IMR-90 (cell line): Measurements from ENCODE around the gene RFTN1. TPM values are rescaled to one million over a fixed set of nuclear protein-coding genes. Genes with fewer than 3 reads are reported as not detected.

Source experiments
- ATAC-seq: fragments of 200-7000 bp; cut with Tn5 transposase; 2 replicates; pipeline ENCODE4 v1.9.1; 2020; ENCODE audit warnings: low read depth, mild to moderate bottlenecking, moderate library complexity
- BruUV-seq: library from RNA; stranded (reverse); fragments of 400-500 nt; replicated peaks from 2 replicates; lab custom pipeline; 2021; lab: Mats Ljungman, UMichigan
- CTCF ChIA-PET: fragments of 300-600 bp; formaldehyde crosslinking; extraction: SDS; loops from one replicate; lab custom pipeline; 2021; ENCODE audit warnings: antibody characterized with exemption; lab: Yijun Ruan, JAX
- POLR2A ChIA-PET: fragments of 300-600 bp; sonication (Branson Sonifier 250); formaldehyde crosslinking; loops from one replicate; lab custom pipeline; 2022; ENCODE audit warnings: antibody characterized with exemption; ENCODE audit not compliant: unreplicated experiment; lab: Charles Lee
- DNase-seq: peaks from one replicate; pipeline ENCODE4 v3.0.0; 2013
- H2AFZ ChIP-seq: replicated peaks from 2 replicates; pipeline ENCODE3; 2013; ENCODE audit warnings: low read length, mild to moderate bottlenecking; ENCODE audit not compliant: poor library complexity
- H2AK5ac ChIP-seq: 2 replicates; pipeline ENCODE4 v1.6.1; 2013; ENCODE audit warnings: low read depth, low read length, inconsistent platforms
- H2AK9ac ChIP-seq: replicated peaks from 2 replicates; pipeline ENCODE3; 2013; ENCODE audit warnings: mild to moderate bottlenecking, low read depth, low read length, moderate library complexity; ENCODE audit not compliant: poor library complexity
- H2BK120ac ChIP-seq: 2 replicates; pipeline ENCODE4 v1.6.1; 2013; ENCODE audit warnings: low read depth, low read length, inconsistent platforms
- H2BK15ac ChIP-seq: 3 replicates; pipeline ENCODE4 v1.6.1; 2013; ENCODE audit warnings: low read depth, low read length, inconsistent platforms
- H2BK20ac ChIP-seq: 2 replicates; pipeline ENCODE4 v1.6.1; 2013; ENCODE audit warnings: low read depth, mild to moderate bottlenecking, inconsistent platforms, low read length, moderate library complexity
- H2BK5ac ChIP-seq: 2 replicates; pipeline ENCODE4 v1.6.1; 2013; ENCODE audit warnings: mild to moderate bottlenecking, low read depth, low read length, inconsistent platforms; ENCODE audit not compliant: poor library complexity, severe bottlenecking
- H3K14ac ChIP-seq: replicated peaks from 2 replicates; pipeline ENCODE4 v1.6.1; 2013; ENCODE audit warnings: low read depth, low read length, inconsistent platforms
- H3K18ac ChIP-seq: 2 replicates; pipeline ENCODE4 v1.6.1; 2013; ENCODE audit warnings: low read depth, low read length, control low read depth
- H3K23ac ChIP-seq: 2 replicates; pipeline ENCODE4 v1.6.1; 2013; ENCODE audit warnings: low read depth, low read length, inconsistent platforms
- H3K27ac ChIP-seq: 2 replicates; pipeline ENCODE4 v1.5.1; 2013; ENCODE audit warnings: mild to moderate bottlenecking, control low read depth, low read length; ENCODE audit not compliant: insufficient read depth
- H3K27me3 ChIP-seq: 2 replicates; pipeline ENCODE4 v1.6.1; 2013; ENCODE audit warnings: low read length; ENCODE audit not compliant: control insufficient read depth, insufficient read depth
- H3K36me3 ChIP-seq: 2 replicates; pipeline ENCODE4 v1.6.1; 2013; ENCODE audit warnings: low read length, mixed read lengths; ENCODE audit not compliant: control insufficient read depth, insufficient read depth
- H3K4ac ChIP-seq: 2 replicates; pipeline ENCODE4 v1.6.1; 2013; ENCODE audit warnings: low read depth, low read length, inconsistent platforms
- H3K4me1 ChIP-seq: 2 replicates; pipeline ENCODE4 v1.6.1; 2013; ENCODE audit warnings: low read length, mixed read lengths; ENCODE audit not compliant: control insufficient read depth, insufficient read depth
- H3K4me2 ChIP-seq: 2 replicates; pipeline ENCODE4 v1.6.1; 2013; ENCODE audit warnings: low read depth, mild to moderate bottlenecking, control low read depth, low read length, moderate library complexity
- H3K4me3 ChIP-seq: 2 replicates; pipeline ENCODE4 v1.5.1; 2013; ENCODE audit warnings: low read depth, mild to moderate bottlenecking, control low read depth, low read length, moderate library complexity; ENCODE audit not compliant: insufficient read depth
- H3K56ac ChIP-seq: 2 replicates; pipeline ENCODE4 v1.6.1; 2013; ENCODE audit warnings: low read length, inconsistent platforms; ENCODE audit not compliant: insufficient read depth; ENCODE audit errors: extremely low read depth
- H3K79me1 ChIP-seq, 2 experiments: 2 replicates each; pipeline ENCODE4 v1.6.1; 2013; ENCODE audit warnings: low read length in 2 of 2, inconsistent platforms in 1 of 2, low read depth in 1 of 2
- H3K9ac ChIP-seq: 2 replicates; pipeline ENCODE4 v1.6.1; 2013; ENCODE audit warnings: low read depth, low read length, control low read depth
- H3K9me1 ChIP-seq: 2 replicates; pipeline ENCODE4 v1.6.1; 2013; ENCODE audit warnings: low read length, inconsistent platforms; ENCODE audit not compliant: insufficient read depth
- H3K9me3 ChIP-seq: 2 replicates; pipeline ENCODE4 v1.6.1; 2013; ENCODE audit warnings: low read length; ENCODE audit not compliant: control insufficient read depth, insufficient read depth
- H4K20me1 ChIP-seq: 2 replicates; pipeline ENCODE4 v1.6.1; 2013; ENCODE audit warnings: low read length, inconsistent platforms; ENCODE audit not compliant: insufficient read depth
- H4K5ac ChIP-seq: 2 replicates; pipeline ENCODE4 v1.6.1; 2013; ENCODE audit warnings: mild to moderate bottlenecking, low read depth, low read length, control low read depth
- H4K8ac ChIP-seq, 2 experiments: 2 replicates each; pipeline ENCODE4 v1.6.1; 2013; ENCODE audit warnings: low read depth in 2 of 2, low read length in 2 of 2, control low read depth in 1 of 2, inconsistent platforms in 1 of 2
- H4K91ac ChIP-seq: 2 replicates; pipeline ENCODE4 v1.6.1; 2013; ENCODE audit warnings: low read depth, low read length, inconsistent platforms; ENCODE audit not compliant: insufficient read depth
- CHD1 ChIP-seq: IDR thresholded peaks from 2 replicates; pipeline ENCODE4 v1.6.1; 2012; ENCODE audit warnings: low read depth, low read length, improper control_type of control experiment
- FOS ChIP-seq: fragments of 150-350 bp; IDR thresholded peaks from 2 replicates; pipeline ENCODE4 v1.6.1; 2016; ENCODE audit warnings: low read depth, low read length
- MAFK ChIP-seq: IDR thresholded peaks from 2 replicates; pipeline ENCODE4 v1.6.1; 2012; ENCODE audit warnings: low read depth, low read length, improper control_type of control experiment
- MAZ ChIP-seq: IDR thresholded peaks from 2 replicates; pipeline ENCODE4 v1.6.1; 2012; ENCODE audit warnings: low read depth, mild to moderate bottlenecking, low read length, improper control_type of control experiment, moderate library complexity, borderline replicate concordance
- MXI1 ChIP-seq: IDR thresholded peaks from 2 replicates; pipeline ENCODE4 v1.6.1; 2012; ENCODE audit warnings: low read depth, mild to moderate bottlenecking, low read length, moderate library complexity, borderline replicate concordance
- NFE2L2 ChIP-seq: fragments of 150-350 bp; IDR thresholded peaks from 2 replicates; pipeline ENCODE4 v1.6.1; 2016; ENCODE audit warnings: low read depth, mild to moderate bottlenecking, low read length
- POLR2A ChIP-seq: IDR thresholded peaks from 2 replicates; pipeline ENCODE4 v1.6.1; 2012; ENCODE audit warnings: mild to moderate bottlenecking, low read depth, low read length
- RAD21 ChIP-seq: IDR thresholded peaks from 2 replicates; pipeline ENCODE4 v1.6.1; 2012; ENCODE audit warnings: low read length, improper control_type of control experiment
- RFX5 ChIP-seq: IDR thresholded peaks from 2 replicates; pipeline ENCODE4 v1.8.0; 2012; ENCODE audit warnings: low read depth, mild to moderate bottlenecking, low read length, moderate library complexity
- SMC3 ChIP-seq: fragments of 150-350 bp; IDR thresholded peaks from 2 replicates; pipeline ENCODE4 v1.6.1; 2016; ENCODE audit warnings: low read depth, mild to moderate bottlenecking, antibody characterized with exemption, low read length, moderate library complexity
- WGBS, 2 experiments: methylation state at CpG; one replicate each; pipeline versions ENCODE4 v1.1.5 to v1.1.7; 2013; ENCODE audit warnings: missing lambda C conversion rate in 2 of 2; ENCODE audit not compliant: insufficient read length in 1 of 2; ENCODE audit errors: extremely low coverage in 2 of 2; 5-methylcytosine and 5-hydroxymethylcytosine counted together
- dilution Hi-C: fragments of 300-500 bp; cut with HindIII; formaldehyde crosslinking; loops from one replicate; pipeline ENCODE4 v1.14.3; 2018; ENCODE audit warnings: low sequenced_read_pairs; ENCODE audit not compliant: unreplicated experiment
- in situ Hi-C: fragments of 300-500 bp; cut with MboI; formaldehyde crosslinking; loops from 3 replicates; pipeline ENCODE4 v1.14.3; 2019; ENCODE audit warnings: low sequenced_read_pairs, inconsistent platforms, mixed read lengths
- intact Hi-C: fragments of 100-400 bp; cut with micrococcal nuclease; formaldehyde crosslinking; loops from 2 replicates; pipeline ENCODE4 v1.10.0; 2022
- polyA plus RNA-seq, 3 experiments: library from polyadenylated mRNA; depleted of rRNA; stranded (reverse); fragments of >200 nt; gene quantifications; 2 replicates each; pipeline ENCODE4 v1.2.3, GENCODE V29; 2012; ENCODE audit warnings: low replicate concordance in 1 of 3
- total RNA-seq: library from RNA; depleted of rRNA; stranded (reverse); fragments of >200 nt; gene quantifications from 2 replicates; pipeline ENCODE4 v1.2.3, GENCODE V29; 2012
- TF ChIP-seq, protein P1 (sequence below): conservative IDR thresholded peaks from 2 replicates; pipeline ENCODE4 v1.5.1; 2012; ENCODE audit warnings: mild to moderate bottlenecking, low read depth, low read length, improper control_type of control experiment
- TF ChIP-seq, protein P2 (sequence below): fragments of 150-350 bp; IDR thresholded peaks from 2 replicates; pipeline ENCODE4 v1.6.1; 2016; ENCODE audit warnings: low read depth, mild to moderate bottlenecking, low read length, moderate library complexity, borderline replicate concordance

RFTN1 gene
- total and polyA plus RNA-seq, 2 of the 4 experiments (the other 2 are of a cell fraction), result 45.0 to 52.0 TPM

DNA sequence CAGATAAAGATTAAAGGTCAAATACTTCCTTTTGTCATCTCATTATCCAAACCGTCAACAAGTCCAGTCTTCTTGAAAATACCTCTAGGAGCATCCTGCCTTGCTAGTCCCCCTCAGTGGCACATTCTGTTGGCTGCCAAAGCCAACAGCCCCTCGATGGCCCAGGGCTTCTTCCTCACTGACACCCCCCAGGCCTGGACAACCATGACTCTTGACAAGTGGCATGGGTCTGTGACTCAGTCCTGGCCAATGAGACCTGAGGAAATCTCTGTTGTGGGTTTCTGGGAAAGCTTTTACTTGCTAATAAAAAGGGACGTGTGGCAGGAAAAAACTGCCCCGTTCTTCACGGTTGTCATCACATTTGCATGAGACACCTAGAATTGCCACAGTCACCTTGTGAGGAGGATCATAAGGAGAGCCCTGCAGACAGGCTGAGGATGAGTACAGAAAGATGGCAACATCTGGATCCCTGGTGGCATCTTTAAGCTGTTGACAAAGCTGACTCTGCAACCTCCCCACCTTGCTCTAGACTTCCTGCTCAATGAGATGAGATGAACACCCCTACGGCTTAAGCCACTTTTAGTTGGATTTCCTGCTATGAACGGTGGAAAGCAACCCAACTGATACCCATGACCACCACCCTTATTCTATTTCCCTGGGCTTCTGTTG is 167.0 kb downstream of the RFTN1 start:
- H3K9me1 ChIP-seq, result 0 out of 2 replicates have a peak, but pooled peaks cover 3% of the 10 kb centered on the region
- POLR2A ChIA-PET, result interaction anchor here (0.5 kb wide), 1 partner anchor 139 kb away, joined by 3 read pairs; no protein-coding TSS in a partner anchor
- no peak overlapping the region for H4K8ac ChIP-seq
- TF ChIP-seq MXI1, result no peak
- no peak for TF ChIP-seq POLR2A
- no peak for TF ChIP-seq NFE2L2
- TF ChIP-seq RAD21, result no peak
- TF ChIP-seq MAZ, result no peak
- TF ChIP-seq SMC3, result no peak
- TF ChIP-seq MAFK, result no peak
- no peak for TF ChIP-seq CHD1
- TF ChIP-seq, protein P1, sequence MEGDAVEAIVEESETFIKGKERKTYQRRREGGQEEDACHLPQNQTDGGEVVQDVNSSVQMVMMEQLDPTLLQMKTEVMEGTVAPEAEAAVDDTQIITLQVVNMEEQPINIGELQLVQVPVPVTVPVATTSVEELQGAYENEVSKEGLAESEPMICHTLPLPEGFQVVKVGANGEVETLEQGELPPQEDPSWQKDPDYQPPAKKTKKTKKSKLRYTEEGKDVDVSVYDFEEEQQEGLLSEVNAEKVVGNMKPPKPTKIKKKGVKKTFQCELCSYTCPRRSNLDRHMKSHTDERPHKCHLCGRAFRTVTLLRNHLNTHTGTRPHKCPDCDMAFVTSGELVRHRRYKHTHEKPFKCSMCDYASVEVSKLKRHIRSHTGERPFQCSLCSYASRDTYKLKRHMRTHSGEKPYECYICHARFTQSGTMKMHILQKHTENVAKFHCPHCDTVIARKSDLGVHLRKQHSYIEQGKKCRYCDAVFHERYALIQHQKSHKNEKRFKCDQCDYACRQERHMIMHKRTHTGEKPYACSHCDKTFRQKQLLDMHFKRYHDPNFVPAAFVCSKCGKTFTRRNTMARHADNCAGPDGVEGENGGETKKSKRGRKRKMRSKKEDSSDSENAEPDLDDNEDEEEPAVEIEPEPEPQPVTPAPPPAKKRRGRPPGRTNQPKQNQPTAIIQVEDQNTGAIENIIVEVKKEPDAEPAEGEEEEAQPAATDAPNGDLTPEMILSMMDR, result no peak
- TF ChIP-seq, protein P2, sequence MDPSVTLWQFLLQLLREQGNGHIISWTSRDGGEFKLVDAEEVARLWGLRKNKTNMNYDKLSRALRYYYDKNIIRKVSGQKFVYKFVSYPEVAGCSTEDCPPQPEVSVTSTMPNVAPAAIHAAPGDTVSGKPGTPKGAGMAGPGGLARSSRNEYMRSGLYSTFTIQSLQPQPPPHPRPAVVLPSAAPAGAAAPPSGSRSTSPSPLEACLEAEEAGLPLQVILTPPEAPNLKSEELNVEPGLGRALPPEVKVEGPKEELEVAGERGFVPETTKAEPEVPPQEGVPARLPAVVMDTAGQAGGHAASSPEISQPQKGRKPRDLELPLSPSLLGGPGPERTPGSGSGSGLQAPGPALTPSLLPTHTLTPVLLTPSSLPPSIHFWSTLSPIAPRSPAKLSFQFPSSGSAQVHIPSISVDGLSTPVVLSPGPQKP, result no peak
- no peak for TF ChIP-seq RFX5
- TF ChIP-seq FOS, result no peak
- H3K79me1 ChIP-seq, result peaks cover 3 to 13% of the 10 kb centered on the region in 2 experiments; a peak in 3 of 4 replicates
- no peak overlapping the region for H3K4ac ChIP-seq
- no peak overlapping the region for H3K4me2 ChIP-seq
- H4K91ac ChIP-seq, result no peak overlapping the region
- H2BK20ac ChIP-seq, result no peak overlapping the region
- peaks cover 28% of the 10 kb centered on the region for H3K36me3 ChIP-seq
- H3K4me1 ChIP-seq, result peaks cover 8% of the 10 kb centered on the region
- CTCF ChIA-PET, result no interaction called here
- H2BK15ac ChIP-seq, result no peak overlapping the region
- WGBS, 2 experiments, result 100% methylated on average over 4 of the region's 7 CpGs; no CpG with 5 or more reads in 1 of the 2 experiments
- H2BK5ac ChIP-seq, result no peak overlapping the region
- H2AK9ac ChIP-seq, result no peak overlapping the region
- intact Hi-C loops (no loop called here), in situ Hi-C loops (no loop called here), dilution Hi-C loops (no loop called here)
- DNase-seq (no peak), ATAC-seq (no peak)
- H2BK120ac ChIP-seq, result no peak overlapping the region; the same call in 1 of the 2 replicates
- H4K5ac ChIP-seq, result no peak overlapping the region
- no peaks in the 10 kb centered on the region for H3K27me3 ChIP-seq
- H3K56ac ChIP-seq, result no peak overlapping the region
- H3K23ac ChIP-seq, result no peak overlapping the region
- H3K14ac ChIP-seq, result no peak overlapping the region
- H3K27ac ChIP-seq, result no peak overlapping the region
- H3K9ac ChIP-seq, result no peak overlapping the region
- H2AK5ac ChIP-seq, result no peak overlapping the region
- no TSS peak for BruUV-seq
- no peak overlapping the region for H3K18ac ChIP-seq
- H3K4me3 ChIP-seq, result no peak overlapping the region
- H4K20me1 ChIP-seq, result no peaks in the 10 kb centered on the region
- no peak overlapping the region for H2AFZ ChIP-seq
- no peaks in the 10 kb centered on the region for H3K9me3 ChIP-seq
